GM10248 (cell line): Measurements from ENCODE around the gene DYNLT2B.
A peak's percentile ranks its signal among the peaks of the same experiment; 100 is the strongest.
"Not testable (repeated sequence)": the region's sequence is repeated elsewhere in the genome, so short reads cannot be mapped to it uniquely, and the experiment has no call there.

ENCODE experiments used
- CTCF ChIA-PET: fragments of 300-600 bp; sonication (Branson Sonifier 250); formaldehyde crosslinking; extraction: SDS; loops from one replicate; lab custom pipeline; 2021; ENCODE audit warnings: antibody characterized with exemption; lab: Yijun Ruan, JAX
- POLR2A ChIA-PET: fragments of 350-650 bp; sonication (Branson Sonifier 250); formaldehyde crosslinking; extraction: SDS; loops from one replicate; lab custom pipeline; 2020; ENCODE audit warnings: antibody characterized with exemption; lab: Yijun Ruan, JAX
- DNase-seq: peaks from one replicate; pipeline ENCODE4 v3.0.0; 2012; ENCODE audit errors: extremely low spot score
- TF ChIP-seq, protein P1 (sequence below): IDR thresholded peaks from 2 replicates; pipeline ENCODE4 v1.5.1; 2012; ENCODE audit warnings: mild to moderate bottlenecking, low read depth; ENCODE audit errors: extremely low read depth, missing control alignments, control extremely low read depth

Gene DYNLT2B

GRCh38 chr3:196317687-196318467, at the start of gene DYNLT2B:
DYNLT2B (minus strand) TSS chr3:196318240; CDS start chr3:196318152, 88 bp downstream.
- DNase-seq = peak; percentile 98
- ChIA-PET CTCF (interaction anchor here (0.6 to 1.7 kb wide), 5 partner anchors 13 to 226 kb away, joined by 3 to 9 read pairs (median 3); no protein-coding TSS in a partner anchor), POLR2A (interaction anchor here (0.6 to 0.7 kb wide), 2 partner anchors 36 to 203 kb away, joined by 3 to 4 read pairs; no protein-coding TSS in a partner anchor)
- TF ChIP-seq, protein P1, sequence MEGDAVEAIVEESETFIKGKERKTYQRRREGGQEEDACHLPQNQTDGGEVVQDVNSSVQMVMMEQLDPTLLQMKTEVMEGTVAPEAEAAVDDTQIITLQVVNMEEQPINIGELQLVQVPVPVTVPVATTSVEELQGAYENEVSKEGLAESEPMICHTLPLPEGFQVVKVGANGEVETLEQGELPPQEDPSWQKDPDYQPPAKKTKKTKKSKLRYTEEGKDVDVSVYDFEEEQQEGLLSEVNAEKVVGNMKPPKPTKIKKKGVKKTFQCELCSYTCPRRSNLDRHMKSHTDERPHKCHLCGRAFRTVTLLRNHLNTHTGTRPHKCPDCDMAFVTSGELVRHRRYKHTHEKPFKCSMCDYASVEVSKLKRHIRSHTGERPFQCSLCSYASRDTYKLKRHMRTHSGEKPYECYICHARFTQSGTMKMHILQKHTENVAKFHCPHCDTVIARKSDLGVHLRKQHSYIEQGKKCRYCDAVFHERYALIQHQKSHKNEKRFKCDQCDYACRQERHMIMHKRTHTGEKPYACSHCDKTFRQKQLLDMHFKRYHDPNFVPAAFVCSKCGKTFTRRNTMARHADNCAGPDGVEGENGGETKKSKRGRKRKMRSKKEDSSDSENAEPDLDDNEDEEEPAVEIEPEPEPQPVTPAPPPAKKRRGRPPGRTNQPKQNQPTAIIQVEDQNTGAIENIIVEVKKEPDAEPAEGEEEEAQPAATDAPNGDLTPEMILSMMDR = no peak

DNA sequence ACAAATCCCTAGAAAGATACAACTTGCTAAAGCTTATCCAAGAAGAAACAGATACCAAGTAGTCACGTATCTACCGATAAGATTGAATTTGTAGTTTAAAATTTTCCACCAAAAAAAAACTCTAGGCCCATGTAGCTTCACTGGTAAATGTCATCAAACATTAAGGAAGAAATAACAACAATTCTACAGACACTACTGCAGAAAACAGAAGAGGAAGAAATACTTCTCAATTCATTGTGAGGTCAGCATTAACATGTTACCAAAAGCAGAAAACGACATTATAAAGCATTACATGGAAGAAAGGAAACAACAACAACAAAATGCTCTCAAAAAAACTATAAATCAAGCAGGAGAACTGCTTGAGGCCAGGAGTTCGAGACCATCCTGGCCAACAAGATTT, 47.7 kb upstream of the DYNLT2B start:
- CTCF ChIA-PET = interaction anchor here (0.7 to 1.6 kb wide), 4 partner anchors 8 to 295 kb away, joined by 3 to 4 read pairs (median 3); no protein-coding TSS in a partner anchor
- POLR2A ChIA-PET = no interaction called here
- TF ChIP-seq, protein P1 = no peak
- no peak for DNase-seq

DNA sequence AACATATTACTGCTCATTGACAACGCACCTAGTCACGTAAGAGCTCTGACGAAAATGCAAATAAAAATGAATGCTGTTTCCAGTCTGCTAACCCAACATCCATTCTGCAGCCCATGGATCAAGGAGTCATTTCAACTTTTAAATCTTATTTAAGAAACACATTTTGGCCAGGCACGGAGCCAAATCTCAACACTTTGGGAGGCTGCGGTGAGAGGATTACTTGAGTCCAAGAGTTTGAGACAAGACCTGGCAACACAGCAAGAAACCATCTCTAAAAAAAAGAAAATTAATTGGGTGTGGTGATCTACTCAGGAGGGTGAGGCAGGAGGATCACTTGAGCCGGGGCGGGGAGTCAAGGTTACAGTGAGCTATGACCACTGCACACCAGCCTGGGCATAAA, 42.5 kb upstream of the DYNLT2B start:
- TF ChIP-seq, protein P1 = no peak
- ChIA-PET POLR2A (no interaction called here), CTCF (no interaction called here)
- no peak for DNase-seq

DNA sequence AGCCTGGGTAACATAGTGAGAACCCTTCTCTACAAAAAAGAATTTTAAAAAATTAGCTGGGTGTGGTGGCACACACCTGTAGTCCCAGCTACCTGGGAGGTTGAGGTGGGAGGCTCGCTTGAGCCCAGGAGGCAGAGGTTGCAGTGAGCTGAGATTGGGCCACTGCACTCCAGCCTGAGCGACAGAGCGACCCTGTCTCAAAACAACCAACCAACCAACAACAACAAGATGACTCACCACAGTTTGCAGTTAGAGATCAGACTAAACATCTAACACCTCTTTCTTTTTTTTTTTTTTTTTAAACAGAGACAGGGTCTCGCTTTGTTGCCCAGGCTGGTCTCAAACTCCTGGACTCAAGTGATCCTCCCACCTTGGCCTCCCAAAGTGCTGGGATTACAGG, 40.5 kb upstream of the DYNLT2B start:
- CTCF ChIA-PET = interaction anchor here (1.1 to 2.4 kb wide), 5 partner anchors 8 to 105 kb away, joined by 3 to 7 read pairs (median 3); no protein-coding TSS in a partner anchor
- POLR2A ChIA-PET, DNase-seq: not testable (repeated sequence)

- ChIA-PET POLR2A (no interaction called here), CTCF (interaction anchor here (0.8 to 2.4 kb wide), 7 partner anchors 8 to 104 kb away, joined by 3 to 7 read pairs (median 3); no protein-coding TSS in a partner anchor)
Observed at GRCh38 chr3:196357905-196358304, 39.9 kb upstream of the DYNLT2B start.

GRCh38 chr3:196356556-196356955, 38.5 kb upstream of the DYNLT2B start:
- DNase-seq = no peak
- CTCF ChIA-PET = interaction anchor here (1.3 to 2.4 kb wide), 2 partner anchors 15 to 94 kb away, joined by 3 to 7 read pairs; no protein-coding TSS in a partner anchor
- TF ChIP-seq, protein P1 = no peak
- POLR2A ChIA-PET = no interaction called here

More at GRCh38 chr3:196357905-196358304, 39.9 kb upstream of the DYNLT2B start:
- TF ChIP-seq, protein P1 = no peak
- DNase-seq = no peak

- no peak for DNase-seq
Observed at GRCh38 chr3:196355668-196356067, 37.6 kb upstream of the DYNLT2B start.

More at GRCh38 chr3:196355668-196356067, 37.6 kb upstream of the DYNLT2B start:
- CTCF ChIA-PET = no interaction called here
- TF ChIP-seq, protein P1 = no peak
- POLR2A ChIA-PET = no interaction called here
